Memory B cell (primary cell): ENCODE results near the gene OGDHL.

Source experiments
- ATAC-seq: fragments of 150-1000 bp; cut with Tn5 transposase; 2 replicates; pipeline ENCODE4 v1.10.0; 2021; ENCODE audit warnings: low read depth, mild to moderate bottlenecking, moderate library complexity
- DNase-seq, 2 donors: peaks; one replicate each; pipeline ENCODE4 v3.0.0; 2022; ENCODE audit warnings: low spot score in 2 of 2
- H3K27ac Mint-ChIP-seq: one replicate; pipeline ENCODE4 v1.8.0; 2022; ENCODE audit warnings: mild to moderate bottlenecking, moderate library complexity, mixed read lengths
- H3K27me3 Mint-ChIP-seq: one replicate; pipeline ENCODE4 v1.8.0; 2022; ENCODE audit warnings: mixed read lengths
- H3K36me3 Mint-ChIP-seq: one replicate; pipeline ENCODE4 v1.8.0; 2022; ENCODE audit warnings: mild to moderate bottlenecking, mixed read lengths
- H3K4me1 Mint-ChIP-seq: one replicate; pipeline ENCODE4 v1.8.0; 2022; ENCODE audit warnings: mixed read lengths
- H3K4me3 Mint-ChIP-seq: one replicate; pipeline ENCODE4 v1.8.0; 2022; ENCODE audit warnings: mild to moderate bottlenecking, moderate library complexity, mixed read lengths
- H3K9me3 Mint-ChIP-seq: one replicate; pipeline ENCODE4 v1.8.0; 2022; ENCODE audit warnings: mixed read lengths

Gene OGDHL

GRCh38 chr10:49707585-49707984 lies 54.5 kb downstream of the OGDHL start:
- Mint-ChIP-seq H3K9me3 (no peaks in the 10 kb centered on the region), H3K27me3 (peaks cover 19% of the 10 kb centered on the region)

GRCh38 chr10:49700997-49701396 lies 61.1 kb downstream of the OGDHL start:
- peaks cover 15% of the 10 kb centered on the region for H3K27me3 Mint-ChIP-seq
- H3K36me3 Mint-ChIP-seq, result no peaks in the 10 kb centered on the region
- no peaks in the 10 kb centered on the region for H3K9me3 Mint-ChIP-seq
- H3K4me1 Mint-ChIP-seq, result no peaks in the 10 kb centered on the region
- no peak overlapping the region for H3K4me3 Mint-ChIP-seq
- no peak for DNase-seq
- no peak overlapping the region for H3K27ac Mint-ChIP-seq
- ATAC-seq, result no peak

More at GRCh38 chr10:49707585-49707984, 54.5 kb downstream of the OGDHL start:
- no peak overlapping the region for H3K4me3 Mint-ChIP-seq
- no peak for DNase-seq
- no peak for ATAC-seq
- no peaks in the 10 kb centered on the region for H3K36me3 Mint-ChIP-seq
- H3K4me1 Mint-ChIP-seq, result no peaks in the 10 kb centered on the region
- no peak overlapping the region for H3K27ac Mint-ChIP-seq

- ATAC-seq (no peak), DNase-seq (no peak)
- Mint-ChIP-seq H3K4me3 (no peak overlapping the region), H3K27me3 (peaks cover 15% of the 10 kb centered on the region), H3K27ac (no peak overlapping the region), H3K36me3 (no peaks in the 10 kb centered on the region), H3K4me1 (no peaks in the 10 kb centered on the region), H3K9me3 (no peaks in the 10 kb centered on the region)
Observed at GRCh38 chr10:49700211-49700610, 61.9 kb downstream of the OGDHL start.

- DNase-seq (no peak), ATAC-seq (no peak)
- Mint-ChIP-seq H3K4me3 (no peak overlapping the region), H3K27me3 (peaks cover 13% of the 10 kb centered on the region), H3K9me3 (no peaks in the 10 kb centered on the region), H3K36me3 (no peaks in the 10 kb centered on the region), H3K4me1 (no peaks in the 10 kb centered on the region), H3K27ac (no peak overlapping the region)
Observed at GRCh38 chr10:49698679-49699078, 63.4 kb downstream of the OGDHL start.

GRCh38 chr10:49696311-49696710 lies 65.8 kb downstream of the OGDHL start:
- Mint-ChIP-seq H3K27ac (no peak overlapping the region), H3K9me3 (no peaks in the 10 kb centered on the region), H3K27me3 (peaks cover 10% of the 10 kb centered on the region), H3K4me3 (no peak overlapping the region), H3K36me3 (no peaks in the 10 kb centered on the region), H3K4me1 (no peaks in the 10 kb centered on the region)
- ATAC-seq, result no peak
- no peak for DNase-seq

GRCh38 chr10:49694466-49694865 lies 67.7 kb downstream of the OGDHL start:
- Mint-ChIP-seq H3K36me3 (no peaks in the 10 kb centered on the region), H3K4me3 (no peak overlapping the region), H3K27ac (no peak overlapping the region), H3K4me1 (peaks cover 1% of the 10 kb centered on the region), H3K9me3 (no peaks in the 10 kb centered on the region), H3K27me3 (peaks cover 10% of the 10 kb centered on the region)
- DNase-seq, result no peak
- ATAC-seq, result no peak

GRCh38 chr10:49691588-49691987 lies 70.5 kb downstream of the OGDHL start:
- DNase-seq (no peak), ATAC-seq (no peak)
- Mint-ChIP-seq H3K36me3 (no peaks in the 10 kb centered on the region), H3K4me1 (peaks cover 2% of the 10 kb centered on the region), H3K4me3 (no peak overlapping the region), H3K27me3 (peaks cover 24% of the 10 kb centered on the region), H3K27ac (no peak overlapping the region), H3K9me3 (peaks cover 4% of the 10 kb centered on the region)

GRCh38 chr10:49690698-49691356 lies 71.3 kb downstream of the OGDHL start:
- Mint-ChIP-seq H3K36me3 (no peaks in the 10 kb centered on the region), H3K27ac (no peak overlapping the region), H3K27me3 (peaks cover 24% of the 10 kb centered on the region), H3K9me3 (peaks cover 4% of the 10 kb centered on the region), H3K4me1 (peaks cover 2% of the 10 kb centered on the region), H3K4me3 (no peak overlapping the region)
- ATAC-seq (no peak), DNase-seq (no peak)

GRCh38 chr10:49689882-49690510 lies 72.1 kb downstream of the OGDHL start:
- no peak overlapping the region for H3K27ac Mint-ChIP-seq
- no peak for ATAC-seq
- peaks cover 2% of the 10 kb centered on the region for H3K4me1 Mint-ChIP-seq
- H3K4me3 Mint-ChIP-seq, result no peak overlapping the region
- H3K36me3 Mint-ChIP-seq, result no peaks in the 10 kb centered on the region
- H3K27me3 Mint-ChIP-seq, result peaks cover 24% of the 10 kb centered on the region
- no peak for DNase-seq
- H3K9me3 Mint-ChIP-seq, result peaks cover 4% of the 10 kb centered on the region

- H3K27me3 Mint-ChIP-seq, result peaks cover 25% of the 10 kb centered on the region
- H3K4me1 Mint-ChIP-seq, result peaks cover 2% of the 10 kb centered on the region
- peaks cover 5% of the 10 kb centered on the region for H3K9me3 Mint-ChIP-seq
- H3K36me3 Mint-ChIP-seq, result no peaks in the 10 kb centered on the region
- H3K4me3 Mint-ChIP-seq, result no peak overlapping the region
- DNase-seq (no peak), ATAC-seq (no peak)
- no peak overlapping the region for H3K27ac Mint-ChIP-seq
Observed at GRCh38 chr10:49688920-49689319, 73.2 kb downstream of the OGDHL start.

GRCh38 chr10:49688261-49688846 lies 73.8 kb downstream of the OGDHL start:
- H3K4me1 Mint-ChIP-seq, result peaks cover 2% of the 10 kb centered on the region
- no peak overlapping the region for H3K27ac Mint-ChIP-seq
- H3K36me3 Mint-ChIP-seq, result no peaks in the 10 kb centered on the region
- H3K27me3 Mint-ChIP-seq, result peaks cover 24% of the 10 kb centered on the region
- ATAC-seq (no peak), DNase-seq (no peak)
- peaks cover 5% of the 10 kb centered on the region for H3K9me3 Mint-ChIP-seq
- H3K4me3 Mint-ChIP-seq, result no peak overlapping the region

- no peak overlapping the region for H3K27ac Mint-ChIP-seq
- no peak for ATAC-seq
- no peaks in the 10 kb centered on the region for H3K36me3 Mint-ChIP-seq
- no peak overlapping the region for H3K4me3 Mint-ChIP-seq
- no peak for DNase-seq
- peaks cover 9% of the 10 kb centered on the region for H3K9me3 Mint-ChIP-seq
- peaks cover 22% of the 10 kb centered on the region for H3K27me3 Mint-ChIP-seq
- H3K4me1 Mint-ChIP-seq, result peaks cover 2% of the 10 kb centered on the region
Observed at GRCh38 chr10:49686651-49687050, 75.5 kb downstream of the OGDHL start.
